CD4-positive, alpha-beta memory T cell (primary cell): Measurements from ENCODE around the gene KIRREL3. TPM values are rescaled to one million over a fixed set of nuclear protein-coding genes. Genes with fewer than 3 reads are reported as not detected.
A peak's percentile ranks its signal among the peaks of the same experiment; 100 is the strongest.

Experiments used
- CTCF ChIA-PET: fragments of 350-600 bp; sonication (Branson Sonifier 250); formaldehyde crosslinking; loops from one replicate; lab custom pipeline; 2021; ENCODE audit warnings: inconsistent platforms; ENCODE audit not compliant: partially characterized antibody; lab: Charles Lee
- POLR2A ChIA-PET: fragments of 350-600 bp; sonication (Branson Sonifier 250); formaldehyde crosslinking; loops from one replicate; lab custom pipeline; 2021; ENCODE audit not compliant: partially characterized antibody; lab: Charles Lee
- DNase-seq, 5 donors: peaks; one replicate each; pipeline versions ENCODE4 v3.0.0 to v3.0.0-alpha.2; 2020 to 2022; ENCODE audit warnings: mixed read lengths in 1 of 5
- H3K27ac ChIP-seq: one replicate; pipeline ENCODE4 v1.7.0; 2013; ENCODE audit warnings: low read depth, low read length
- H3K27me3 ChIP-seq: 2 replicates; pipeline ENCODE4 v1.7.0; 2013; ENCODE audit warnings: mild to moderate bottlenecking, low read length, moderate library complexity; ENCODE audit not compliant: insufficient read depth
- H3K36me3 ChIP-seq: 2 replicates; pipeline ENCODE4 v1.7.0; 2013; ENCODE audit warnings: mild to moderate bottlenecking, low read length, moderate library complexity; ENCODE audit not compliant: insufficient read depth
- H3K4me1 ChIP-seq: 2 replicates; pipeline ENCODE4 v1.7.0; 2013; ENCODE audit warnings: mild to moderate bottlenecking, low read length, moderate library complexity; ENCODE audit not compliant: insufficient read depth
- H3K4me3 ChIP-seq, 2 donors: one replicate each; pipeline ENCODE4 v1.7.0; 2013; ENCODE audit warnings: low read length in 2 of 2, mild to moderate bottlenecking in 1 of 2
- H3K9me3 ChIP-seq, 2 donors: one replicate each; pipeline ENCODE4 v1.7.0; 2013; ENCODE audit warnings: low read length in 2 of 2, control low read depth in 1 of 2; ENCODE audit not compliant: control insufficient read depth in 1 of 2
- H3K27ac Mint-ChIP-seq, 7 donors: one replicate each; pipeline ENCODE4 v1.8.0; 2020 to 2021; ENCODE audit warnings: mixed read lengths in 7 of 7, mild to moderate bottlenecking in 6 of 7, inconsistent platforms in 3 of 7, moderate library complexity in 3 of 7
- H3K27me3 Mint-ChIP-seq, 2 donors: one replicate each; pipeline ENCODE4 v1.8.0; 2020 to 2021; ENCODE audit warnings: mixed read lengths in 2 of 2
- H3K36me3 Mint-ChIP-seq, 2 donors: one replicate each; pipeline ENCODE4 v1.8.0; 2020 to 2021; ENCODE audit warnings: mixed read lengths in 2 of 2, inconsistent platforms in 1 of 2, mild to moderate bottlenecking in 1 of 2
- H3K4me1 Mint-ChIP-seq, 4 donors: one replicate each; pipeline ENCODE4 v1.8.0; 2020 to 2021; ENCODE audit warnings: mixed read lengths in 4 of 4, mild to moderate bottlenecking in 1 of 4
- H3K4me3 Mint-ChIP-seq, 8 donors: one replicate each; pipeline ENCODE4 v1.8.0; 2020 to 2021; ENCODE audit warnings: mixed read lengths in 8 of 8, mild to moderate bottlenecking in 7 of 8, moderate library complexity in 6 of 8, inconsistent platforms in 3 of 8
- H3K9me3 Mint-ChIP-seq, 8 donors: one replicate each; pipeline ENCODE4 v1.8.0; 2020 to 2021; ENCODE audit warnings: mixed read lengths in 8 of 8, mild to moderate bottlenecking in 5 of 8, inconsistent platforms in 3 of 8, moderate library complexity in 1 of 8
- intact Hi-C: fragments of 100-400 bp; cut with micrococcal nuclease; formaldehyde crosslinking; loops from one replicate; pipeline ENCODE4 v1.15.1; 2023
- polyA plus RNA-seq, 2 donors: library from polyadenylated mRNA; unstranded; fragments of 300-500 nt; fragmentation: Illumina TruSeq; gene quantifications; one replicate each; pipeline ENCODE4 v1.2.3, GENCODE V29; 2021
- total RNA-seq, 2 experiments: library from RNA; stranded (reverse); gene quantifications; one replicate each; pipeline ENCODE4 v1.2.3, GENCODE V29; 2021

KIRREL3 gene
- total and polyA plus RNA-seq, 4 experiments from 2014 or later: not detected

DNA sequence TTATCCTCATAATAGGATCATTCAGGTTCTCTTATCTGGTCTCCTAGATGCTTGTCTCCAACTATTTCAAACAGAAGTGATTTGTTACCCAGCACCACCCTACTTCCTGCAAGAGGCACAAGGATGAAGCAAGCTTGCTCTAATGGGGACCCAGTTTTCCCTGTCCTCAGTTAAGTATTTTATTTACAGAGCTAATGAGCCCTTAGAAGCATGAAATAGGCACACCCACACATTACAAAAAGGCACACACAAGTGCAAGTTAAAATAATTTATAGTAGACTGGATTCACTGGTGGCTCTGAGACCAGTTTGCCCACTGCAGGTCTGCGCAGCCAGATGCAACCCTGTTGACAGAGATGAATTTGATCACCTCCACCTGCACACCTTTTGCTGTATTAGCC lies 167.5 kb downstream of the KIRREL3 start:
- Mint-ChIP-seq H3K4me1 (no peaks in the 10 kb centered on the region), H3K27me3 (peaks cover 2 to 3% of the 10 kb centered on the region in 2 donors), H3K36me3 (no peaks in the 10 kb centered on the region), H3K9me3 (peaks cover 0 to 4% (median 0%) of the 10 kb centered on the region in 8 donors), H3K4me3 (no peak overlapping the region), H3K27ac (no peak overlapping the region)
- POLR2A ChIA-PET: no interaction called here
- Histone ChIP-seq H3K27ac (no peak overlapping the region), H3K4me3 (no peak overlapping the region), H3K4me1 (no peaks in the 10 kb centered on the region), H3K27me3 (no peaks in the 10 kb centered on the region), H3K9me3 (no peaks in the 10 kb centered on the region), H3K36me3 (no peaks in the 10 kb centered on the region)
- no peak for DNase-seq
- CTCF ChIA-PET: no interaction called here
- intact Hi-C loops: no loop called here

DNA sequence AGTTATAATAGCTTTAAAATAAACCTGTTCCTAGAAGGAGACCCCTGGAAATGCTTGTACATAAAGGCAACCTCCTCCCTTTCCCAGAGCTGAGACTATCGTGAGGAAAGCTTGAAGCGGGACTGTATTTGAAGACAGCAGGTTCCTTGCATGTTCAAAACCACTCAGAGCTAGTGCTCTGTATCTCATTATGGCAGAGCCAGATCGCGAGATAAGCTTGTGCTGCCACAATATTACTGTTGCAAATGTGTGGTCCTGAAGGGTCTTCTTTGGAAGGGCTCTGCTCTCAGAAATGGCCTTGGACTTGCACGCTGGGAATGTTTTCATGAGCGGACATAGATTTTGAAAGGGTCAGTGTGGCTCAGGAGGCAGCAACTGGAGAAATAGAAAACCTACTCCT lies 168.2 kb downstream of the KIRREL3 start:
- H3K4me1 Mint-ChIP-seq: no peaks in the 10 kb centered on the region
- peaks cover 0 to 4% (median 0%) of the 10 kb centered on the region in 8 donors for H3K9me3 Mint-ChIP-seq
- Histone ChIP-seq H3K27me3 (no peaks in the 10 kb centered on the region), H3K27ac (no peak overlapping the region), H3K4me1 (no peaks in the 10 kb centered on the region), H3K4me3 (no peak overlapping the region), H3K36me3 (no peaks in the 10 kb centered on the region), H3K9me3 (no peaks in the 10 kb centered on the region)
- H3K36me3 Mint-ChIP-seq: no peaks in the 10 kb centered on the region
- POLR2A ChIA-PET: no interaction called here
- H3K27ac Mint-ChIP-seq: no peak overlapping the region
- H3K27me3 Mint-ChIP-seq: peaks cover 2 to 5% of the 10 kb centered on the region in 2 donors
- DNase-seq: no peak
- CTCF ChIA-PET: no interaction called here
- intact Hi-C loops: no loop called here
- no peak overlapping the region for H3K4me3 Mint-ChIP-seq

DNA sequence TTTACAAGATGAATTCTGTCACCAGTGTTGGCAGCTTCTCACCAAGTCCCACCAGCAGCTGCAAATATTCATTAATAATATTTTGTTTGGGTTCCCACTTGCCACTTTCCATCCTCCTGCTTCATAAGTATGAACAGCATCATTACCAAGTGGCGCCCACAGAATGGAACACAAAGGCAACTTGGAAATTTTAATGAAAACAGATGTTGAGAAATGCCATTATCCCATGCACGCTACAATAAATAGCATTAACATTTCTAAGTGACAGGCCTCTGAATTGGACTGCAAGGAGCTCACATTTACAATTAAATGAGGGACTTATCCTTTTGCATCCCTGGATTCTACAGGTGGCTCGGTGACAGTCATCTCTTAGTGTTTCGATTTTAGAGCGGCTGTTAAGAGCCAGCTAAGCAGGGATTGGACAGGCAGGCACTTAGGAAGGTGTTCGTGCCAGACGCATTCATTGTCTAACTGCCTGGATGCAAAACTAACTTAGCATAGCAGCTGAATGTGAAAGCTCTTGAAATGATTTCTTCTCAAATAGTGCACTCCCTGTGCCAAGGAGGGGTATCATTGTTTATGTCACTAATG lies 170.3 kb downstream of the KIRREL3 start:
- H3K27me3 Mint-ChIP-seq: peaks cover 2 to 3% of the 10 kb centered on the region in 2 donors
- Histone ChIP-seq H3K4me3 (no peak overlapping the region), H3K27ac (no peak overlapping the region), H3K9me3 (no peaks in the 10 kb centered on the region), H3K36me3 (no peaks in the 10 kb centered on the region), H3K27me3 (no peaks in the 10 kb centered on the region), H3K4me1 (no peaks in the 10 kb centered on the region)
- DNase-seq: no peak
- no peaks in the 10 kb centered on the region for H3K36me3 Mint-ChIP-seq
- intact Hi-C loops: no loop called here
- no peak overlapping the region for H3K27ac Mint-ChIP-seq
- no peak overlapping the region for H3K4me3 Mint-ChIP-seq
- ChIA-PET POLR2A (no interaction called here), CTCF (no interaction called here)
- H3K4me1 Mint-ChIP-seq: no peaks in the 10 kb centered on the region
- H3K9me3 Mint-ChIP-seq: no peaks in the 10 kb centered on the region

DNA sequence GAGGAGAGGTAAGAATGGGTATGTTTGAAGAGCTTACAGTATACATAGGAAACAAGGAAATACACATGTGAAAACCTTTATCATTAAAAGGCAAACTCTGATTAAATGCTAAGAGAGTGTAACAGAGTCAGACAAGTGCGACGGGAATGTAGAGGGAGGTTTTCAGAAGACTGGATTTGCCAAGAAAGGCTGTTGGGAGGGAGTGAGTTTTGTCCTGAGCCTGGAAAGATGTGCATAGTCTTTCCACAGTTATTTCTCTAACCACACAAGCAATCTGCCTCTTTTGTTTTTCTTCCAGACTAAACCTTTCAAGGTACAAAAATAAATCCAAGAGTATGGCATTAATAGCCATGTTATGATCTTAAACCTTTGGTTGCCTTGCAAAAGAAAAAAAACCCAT lies 170.9 kb downstream of the KIRREL3 start:
- Histone ChIP-seq H3K27me3 (no peaks in the 10 kb centered on the region), H3K4me1 (no peaks in the 10 kb centered on the region), H3K27ac (no peak overlapping the region), H3K36me3 (no peaks in the 10 kb centered on the region), H3K4me3 (no peak overlapping the region), H3K9me3 (no peaks in the 10 kb centered on the region)
- Mint-ChIP-seq H3K27me3 (peaks cover 2 to 3% of the 10 kb centered on the region in 2 donors), H3K9me3 (no peaks in the 10 kb centered on the region), H3K4me1 (no peaks in the 10 kb centered on the region), H3K27ac (peak overlapping the region in 1 of 7 donors; percentile 1), H3K36me3 (no peaks in the 10 kb centered on the region), H3K4me3 (no peak overlapping the region)
- CTCF ChIA-PET: no interaction called here
- no peak for DNase-seq
- intact Hi-C loops: no loop called here
- POLR2A ChIA-PET: no interaction called here

DNA sequence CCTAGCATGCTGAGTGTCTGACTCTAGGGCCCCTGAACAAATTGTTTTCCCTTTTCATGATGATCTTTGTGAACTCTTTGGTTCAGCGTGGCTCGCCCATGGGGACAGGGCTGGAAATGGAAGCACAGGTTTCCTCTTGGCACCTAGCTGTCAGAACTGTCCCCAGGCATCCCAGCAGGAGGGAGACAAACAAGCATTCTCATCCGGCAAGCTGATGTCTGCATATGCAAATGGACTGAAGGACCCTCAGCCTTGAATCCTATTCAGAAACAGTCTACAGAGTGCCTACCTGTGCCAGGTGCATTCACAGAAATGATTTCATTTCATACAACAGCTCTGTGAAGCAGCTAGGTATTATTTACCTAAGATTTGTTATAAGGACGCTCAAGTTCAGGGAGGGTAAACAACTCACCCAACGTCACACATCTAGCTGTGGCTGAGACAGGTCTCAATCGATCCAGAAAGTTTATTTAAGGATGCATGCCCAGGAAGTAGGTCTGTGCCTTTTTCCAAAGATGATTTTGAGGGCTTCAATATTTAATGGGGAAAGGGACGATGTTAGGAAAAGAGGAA lies 176.4 kb downstream of the KIRREL3 start:
- H3K27ac Mint-ChIP-seq: no peak overlapping the region
- H3K9me3 ChIP-seq: no peaks in the 10 kb centered on the region
- POLR2A ChIA-PET: no interaction called here
- H3K27me3 Mint-ChIP-seq: peaks cover 0 to 3% of the 10 kb centered on the region in 2 donors
- no peaks in the 10 kb centered on the region for H3K36me3 ChIP-seq
- H3K4me3 ChIP-seq: no peak overlapping the region
- DNase-seq: no peak
- no peak overlapping the region for H3K4me3 Mint-ChIP-seq
- no peaks in the 10 kb centered on the region for H3K27me3 ChIP-seq
- H3K36me3 Mint-ChIP-seq: no peaks in the 10 kb centered on the region
- no peaks in the 10 kb centered on the region for H3K4me1 Mint-ChIP-seq
- no peaks in the 10 kb centered on the region for H3K4me1 ChIP-seq
- H3K9me3 Mint-ChIP-seq: no peaks in the 10 kb centered on the region
- CTCF ChIA-PET: no interaction called here
- intact Hi-C loops: no loop called here
- H3K27ac ChIP-seq: no peak overlapping the region

DNA sequence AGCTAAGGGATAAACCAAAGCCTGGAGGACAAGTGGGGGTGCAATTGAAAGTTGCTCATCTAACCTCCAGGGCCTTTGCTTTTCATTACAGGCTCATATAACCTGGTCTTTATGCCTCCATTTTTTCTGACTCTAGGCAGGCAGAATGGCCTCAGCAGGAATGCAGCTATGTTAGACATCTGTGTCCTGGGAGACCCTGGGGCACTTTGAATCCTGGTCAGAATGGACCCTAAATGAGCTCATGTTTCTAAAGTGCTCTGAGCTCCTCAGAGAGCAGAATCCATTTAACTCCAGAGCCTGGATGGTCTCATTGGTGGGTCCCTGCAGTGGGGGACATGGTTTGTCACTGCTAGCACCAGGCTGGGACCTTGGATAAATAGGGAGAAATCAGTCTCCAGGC lies 177.3 kb downstream of the KIRREL3 start:
- Mint-ChIP-seq H3K4me1 (no peaks in the 10 kb centered on the region), H3K27ac (no peak overlapping the region), H3K9me3 (no peaks in the 10 kb centered on the region), H3K4me3 (no peak overlapping the region), H3K36me3 (no peaks in the 10 kb centered on the region), H3K27me3 (peaks cover 0 to 3% of the 10 kb centered on the region in 2 donors)
- no peaks in the 10 kb centered on the region for H3K27me3 ChIP-seq
- H3K9me3 ChIP-seq: no peaks in the 10 kb centered on the region
- H3K27ac ChIP-seq: no peak overlapping the region
- intact Hi-C loops: no loop called here
- ChIA-PET CTCF (no interaction called here), POLR2A (no interaction called here)
- no peaks in the 10 kb centered on the region for H3K36me3 ChIP-seq
- DNase-seq: no peak
- no peak overlapping the region for H3K4me3 ChIP-seq
- no peaks in the 10 kb centered on the region for H3K4me1 ChIP-seq

DNA sequence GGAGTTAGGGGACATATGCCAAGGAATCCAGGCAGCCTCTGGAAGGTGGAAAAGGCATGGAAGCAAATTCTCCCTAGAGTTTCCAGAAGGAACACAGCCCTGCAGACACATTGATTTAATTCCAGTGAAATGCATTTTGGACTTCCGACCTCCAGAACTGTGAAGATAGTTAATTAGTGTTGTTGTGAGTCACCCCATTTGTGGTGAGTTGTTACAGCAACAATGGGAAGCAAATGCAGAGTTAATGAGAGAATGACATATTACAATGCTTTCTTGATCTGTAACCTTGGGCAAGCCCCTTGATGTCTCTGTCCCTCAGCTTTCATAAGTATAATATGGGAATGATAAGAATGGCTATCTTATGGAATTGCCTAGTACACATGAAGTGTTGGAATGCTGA lies 178.7 kb downstream of the KIRREL3 start:
- Mint-ChIP-seq H3K4me3 (no peak overlapping the region), H3K36me3 (no peaks in the 10 kb centered on the region), H3K27ac (no peak overlapping the region), H3K4me1 (no peaks in the 10 kb centered on the region), H3K9me3 (peaks cover 0 to 1% (median 0%) of the 10 kb centered on the region in 8 donors), H3K27me3 (peaks cover under 1 to 2% of the 10 kb centered on the region in 2 donors)
- no peak for DNase-seq
- H3K4me1 ChIP-seq: no peaks in the 10 kb centered on the region
- intact Hi-C loops: no loop called here
- H3K36me3 ChIP-seq: no peaks in the 10 kb centered on the region
- no peak overlapping the region for H3K4me3 ChIP-seq
- no peak overlapping the region for H3K27ac ChIP-seq
- ChIA-PET POLR2A (no interaction called here), CTCF (no interaction called here)
- H3K27me3 ChIP-seq: no peaks in the 10 kb centered on the region
- no peaks in the 10 kb centered on the region for H3K9me3 ChIP-seq
